Neutrophil (primary cell): Measurements from ENCODE around the gene ATAD3B.

ENCODE experiments used
- H3K27ac ChIP-seq: fragments of 200-600 bp; sonication (generic); 2 replicates; pipeline ENCODE4 v1.5.1; 2016; ENCODE audit warnings: mild to moderate bottlenecking, moderate library complexity
- H3K27me3 ChIP-seq: fragments of 200-600 bp; sonication (generic); 2 replicates; pipeline ENCODE4 v1.6.0; 2016; ENCODE audit warnings: mild to moderate bottlenecking
- H3K36me3 ChIP-seq: fragments of 200-600 bp; sonication (generic); 2 replicates; pipeline ENCODE4 v1.5.1; 2017
- H3K4me1 ChIP-seq, 2 experiments: fragments of 200-600 bp in 1 of 2; sonication (generic) in 1 of 2; 1 replicate in 1 of 2; 2 replicates in 1 of 2; pipeline versions ENCODE4 v1.5.1 to v1.6.1; 2013 to 2016; ENCODE audit warnings: low read depth in 1 of 2, low read length in 1 of 2, mild to moderate bottlenecking in 1 of 2, moderate library complexity in 1 of 2; ENCODE audit not compliant: control insufficient read depth in 1 of 2, insufficient read depth in 1 of 2
- H3K4me3 ChIP-seq, 2 experiments: fragments of 200-600 bp in 1 of 2; sonication (generic) in 1 of 2; 1 replicate in 1 of 2; 2 replicates in 1 of 2; pipeline ENCODE4 v1.5.1; 2013 to 2016; ENCODE audit warnings: low read depth in 1 of 2, low read length in 1 of 2, mild to moderate bottlenecking in 1 of 2, moderate library complexity in 1 of 2
- H3K9me3 ChIP-seq: fragments of 200-600 bp; sonication (generic); 2 replicates; pipeline ENCODE4 v1.5.1; 2016
- CTCF ChIP-seq: fragments of 200-600 bp; sonication (generic); IDR thresholded peaks from 2 replicates; pipeline ENCODE4 v1.5.1; 2016; ENCODE audit warnings: antibody characterized with exemption

Gene ATAD3B

GRCh38 chr1:1540818-1541628, 69.5 kb downstream of the ATAD3B start:
- no peak for TF ChIP-seq CTCF
- Histone ChIP-seq H3K4me1 (peaks cover 0 to 6% of the 10 kb centered on the region in 2 experiments), H3K9me3 (no peaks in the 10 kb centered on the region), H3K4me3 (no peak overlapping the region), H3K27me3 (peaks cover 36% of the 10 kb centered on the region), H3K27ac (no peak overlapping the region), H3K36me3 (peaks cover 53% of the 10 kb centered on the region)

- no peak overlapping the region for H3K4me3 ChIP-seq
- TF ChIP-seq CTCF = no peak
- H3K9me3 ChIP-seq = no peaks in the 10 kb centered on the region
- peaks cover 0 to 6% of the 10 kb centered on the region in 2 experiments for H3K4me1 ChIP-seq
- peaks cover 36% of the 10 kb centered on the region for H3K27me3 ChIP-seq
- H3K36me3 ChIP-seq = peaks cover 63% of the 10 kb centered on the region
- no peak overlapping the region for H3K27ac ChIP-seq
Observed at GRCh38 chr1:1541956-1542765, 70.6 kb downstream of the ATAD3B start.

GRCh38 chr1:1542766-1543705, 71.5 kb downstream of the ATAD3B start:
- Histone ChIP-seq H3K4me1 (peaks cover 0 to 6% of the 10 kb centered on the region in 2 experiments), H3K27ac (no peak overlapping the region), H3K9me3 (no peaks in the 10 kb centered on the region), H3K27me3 (peaks cover 36% of the 10 kb centered on the region), H3K36me3 (peaks cover 67% of the 10 kb centered on the region), H3K4me3 (no peak overlapping the region)
- no peak for TF ChIP-seq CTCF

DNA sequence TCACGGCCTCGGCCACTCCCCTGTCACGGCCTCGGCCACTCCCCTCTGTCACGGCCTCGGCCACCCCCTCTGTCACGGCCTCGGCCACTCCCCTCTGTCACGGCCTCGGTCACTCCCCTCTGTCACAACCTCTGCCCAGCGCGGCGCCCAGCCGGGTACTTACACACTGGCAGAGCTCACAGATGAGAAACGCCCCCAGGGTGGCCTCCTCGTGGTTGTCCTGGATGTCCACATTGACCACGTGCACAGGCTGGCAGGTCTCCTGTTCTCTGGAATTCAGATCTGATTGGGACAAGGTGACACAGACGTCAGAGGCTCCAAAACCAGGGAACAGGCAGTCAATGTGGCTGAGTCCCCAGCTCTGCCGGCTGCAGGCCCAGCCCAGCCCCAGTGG, 72.1 kb downstream of the ATAD3B start:
- Histone ChIP-seq H3K27me3 (peaks cover 30% of the 10 kb centered on the region), H3K36me3 (peaks cover 73% of the 10 kb centered on the region), H3K9me3 (no peaks in the 10 kb centered on the region), H3K4me3 (no peak overlapping the region), H3K27ac (no peak overlapping the region), H3K4me1 (peaks cover 0 to 6% of the 10 kb centered on the region in 2 experiments)
- no peak for TF ChIP-seq CTCF

DNA sequence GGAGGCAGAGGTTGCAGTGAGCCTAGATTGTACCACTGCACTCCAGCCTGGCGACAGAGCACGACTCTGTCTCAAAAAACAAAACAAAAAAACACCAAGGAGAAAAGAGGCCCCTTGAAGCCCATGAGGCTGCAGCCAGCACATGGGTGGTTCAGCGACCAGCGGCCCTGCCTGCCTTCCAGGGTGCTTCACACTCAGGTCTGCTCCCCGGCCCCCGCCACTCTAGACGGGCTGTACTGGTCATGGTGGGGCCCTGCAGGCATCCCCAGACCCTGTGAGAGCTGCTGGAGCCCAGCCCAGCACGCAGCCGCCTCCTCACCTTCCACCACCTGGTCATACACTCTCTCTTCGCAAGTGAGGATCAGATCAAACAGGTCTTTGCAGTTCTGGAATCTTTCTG, 73.0 kb downstream of the ATAD3B start:
- Histone ChIP-seq H3K9me3 (no peaks in the 10 kb centered on the region), H3K4me1 (peaks cover 0 to 6% of the 10 kb centered on the region in 2 experiments), H3K36me3 (peaks cover 75% of the 10 kb centered on the region), H3K27ac (no peak overlapping the region), H3K4me3 (no peak overlapping the region), H3K27me3 (peaks cover 21% of the 10 kb centered on the region)
- TF ChIP-seq CTCF = no peak
